UCSD-AML1 (cell line): ENCODE data around the gene COX17.

Source experiments
- DNase-seq: peaks from one replicate; lab custom pipeline; 2025; ENCODE audit not compliant: unreplicated experiment; lab: John Stamatoyannopoulos, UW

The COX17 gene

GRCh38 chr3:119625451-119626153 is 51.6 kb downstream of the COX17 start:
- DNase-seq: no peak

- no peak for DNase-seq
Observed at GRCh38 chr3:119624002-119624720, 53.0 kb downstream of the COX17 start.

GRCh38 chr3:119620899-119621298 is 56.3 kb downstream of the COX17 start:
- no peak for DNase-seq
